Effector memory CD8-positive, alpha-beta T cell (primary cell): ENCODE data around the gene FBXO28.

Experiments used
- ATAC-seq: fragments of 150-1000 bp; cut with Tn5 transposase; replicated peaks from 2 replicates; pipeline ENCODE4 v1.10.0; 2021; ENCODE audit warnings: mild to moderate bottlenecking, moderate library complexity
- DNase-seq, 3 experiments: peaks; one replicate each; pipeline ENCODE4 v3.0.0; 2021
- H3K27ac Mint-ChIP-seq, 2 donors: one replicate each; pipeline ENCODE4 v1.8.0; 2022; ENCODE audit warnings: mild to moderate bottlenecking in 2 of 2, mixed read lengths in 2 of 2, moderate library complexity in 2 of 2
- H3K27me3 Mint-ChIP-seq, 2 donors: one replicate each; pipeline ENCODE4 v1.8.0; 2022; ENCODE audit warnings: mixed read lengths in 2 of 2
- H3K36me3 Mint-ChIP-seq: one replicate; pipeline ENCODE4 v1.8.0; 2022; ENCODE audit warnings: mild to moderate bottlenecking, moderate library complexity, mixed read lengths; ENCODE audit not compliant: insufficient read depth
- H3K4me1 Mint-ChIP-seq, 2 donors: one replicate each; pipeline ENCODE4 v1.8.0; 2022; ENCODE audit warnings: low read depth in 2 of 2, mixed read lengths in 2 of 2
- H3K4me3 Mint-ChIP-seq, 2 donors: one replicate each; pipeline ENCODE4 v1.8.0; 2022; ENCODE audit warnings: mild to moderate bottlenecking in 2 of 2, mixed read lengths in 2 of 2, moderate library complexity in 2 of 2
- H3K9me3 Mint-ChIP-seq, 2 donors: one replicate each; pipeline ENCODE4 v1.8.0; 2022; ENCODE audit warnings: mixed read lengths in 2 of 2

Gene FBXO28

DNA sequence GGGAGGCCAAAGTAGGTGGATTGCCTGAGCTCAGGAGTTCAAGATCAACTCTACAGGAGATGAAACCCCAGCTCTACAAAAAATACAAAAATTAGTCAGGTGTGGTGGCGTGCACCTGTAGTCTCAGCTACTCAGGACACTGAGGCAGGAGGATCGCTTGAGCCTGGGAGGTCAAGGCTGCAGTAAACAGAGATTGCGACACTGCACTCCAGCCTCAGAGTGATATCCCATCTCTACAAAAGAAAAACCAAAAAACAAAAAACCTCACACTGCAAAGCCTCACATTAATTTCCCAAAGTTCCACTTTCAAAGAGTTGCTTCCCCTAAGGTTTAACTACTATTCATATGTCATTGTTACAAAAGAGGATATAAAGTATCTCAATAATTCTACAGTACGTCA lies 29.0 kb upstream of the FBXO28 start:
- H3K36me3 Mint-ChIP-seq = no peaks in the 10 kb centered on the region
- H3K9me3 Mint-ChIP-seq = no peaks in the 10 kb centered on the region
- DNase-seq = no peak
- H3K4me1 Mint-ChIP-seq = no peaks in the 10 kb centered on the region
- H3K4me3 Mint-ChIP-seq = no peak overlapping the region
- no peak for ATAC-seq
- peaks cover 44 to 59% of the 10 kb centered on the region in 2 donors for H3K27me3 Mint-ChIP-seq
- no peak overlapping the region for H3K27ac Mint-ChIP-seq

DNA sequence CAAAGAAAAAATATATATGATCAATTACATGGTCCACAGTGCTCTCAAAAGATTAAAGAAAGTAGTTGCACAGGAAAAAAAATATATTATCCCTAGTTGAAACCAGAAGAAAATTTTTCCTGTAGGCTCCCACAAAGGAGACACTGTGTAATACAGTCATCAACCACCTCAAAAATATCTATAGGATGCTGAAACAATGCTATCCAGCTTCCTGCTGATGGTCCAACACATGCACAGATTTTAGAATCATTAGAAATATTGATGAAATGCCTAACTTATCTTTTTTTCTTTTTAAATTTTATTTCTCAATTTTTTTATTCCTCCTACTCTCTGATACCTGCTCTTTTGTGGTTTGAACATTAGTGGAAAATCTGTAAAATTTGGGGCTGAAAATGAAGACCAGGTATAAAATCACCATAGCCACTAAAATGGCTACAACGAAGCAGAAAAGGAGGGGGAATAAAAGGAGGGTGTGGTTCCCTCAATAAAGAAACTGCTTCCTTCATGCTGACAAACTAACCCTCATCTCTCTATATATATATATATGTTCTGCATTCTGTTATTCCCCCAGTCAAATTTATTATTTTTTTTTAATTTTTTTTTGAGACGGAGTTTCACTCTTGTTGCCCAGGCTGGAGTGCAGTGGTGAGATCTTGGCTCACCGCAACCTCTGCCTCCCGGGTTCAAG lies 28.3 kb upstream of the FBXO28 start:
- no peak overlapping the region for H3K4me3 Mint-ChIP-seq
- no peaks in the 10 kb centered on the region for H3K4me1 Mint-ChIP-seq
- ATAC-seq = no peak
- no peaks in the 10 kb centered on the region for H3K36me3 Mint-ChIP-seq
- H3K27ac Mint-ChIP-seq = no peak overlapping the region
- peaks cover 47 to 59% of the 10 kb centered on the region in 2 donors for H3K27me3 Mint-ChIP-seq
- no peaks in the 10 kb centered on the region for H3K9me3 Mint-ChIP-seq
- no peak for DNase-seq

DNA sequence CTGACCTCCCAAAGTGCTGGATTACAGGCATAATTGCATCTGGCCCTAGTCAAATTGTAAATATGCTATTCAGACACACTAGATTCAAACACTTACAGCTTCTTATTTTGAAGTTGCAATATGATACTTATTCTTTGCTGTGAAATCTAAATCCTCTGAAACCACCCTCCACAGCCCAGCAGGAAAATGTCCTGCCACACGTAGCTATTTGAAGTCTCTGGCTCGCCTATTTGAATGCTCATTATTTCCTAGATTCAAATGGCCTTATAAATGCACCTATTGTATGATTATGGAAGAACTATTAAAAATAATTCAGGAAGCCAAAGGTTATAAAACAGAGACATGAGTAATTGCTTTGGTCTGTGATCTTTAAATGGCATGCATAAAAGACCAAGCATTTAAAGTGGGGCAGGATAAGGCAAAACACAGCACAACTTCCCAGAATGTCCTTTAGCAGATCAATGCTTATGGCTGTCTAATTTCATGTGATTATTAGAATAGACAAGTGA lies 26.6 kb upstream of the FBXO28 start:
- no peaks in the 10 kb centered on the region for H3K36me3 Mint-ChIP-seq
- H3K27ac Mint-ChIP-seq = no peak overlapping the region
- peaks cover 42 to 46% of the 10 kb centered on the region in 2 donors for H3K27me3 Mint-ChIP-seq
- no peaks in the 10 kb centered on the region for H3K9me3 Mint-ChIP-seq
- no peaks in the 10 kb centered on the region for H3K4me1 Mint-ChIP-seq
- no peak overlapping the region for H3K4me3 Mint-ChIP-seq
- ATAC-seq = no peak
- no peak for DNase-seq

GRCh38 chr1:224089583-224089982 lies 24.3 kb upstream of the FBXO28 start:
- Mint-ChIP-seq H3K4me3 (no peak overlapping the region), H3K27me3 (peaks cover 38 to 42% of the 10 kb centered on the region in 2 donors), H3K4me1 (no peaks in the 10 kb centered on the region), H3K27ac (no peak overlapping the region), H3K36me3 (no peaks in the 10 kb centered on the region), H3K9me3 (no peaks in the 10 kb centered on the region)
- no peak for DNase-seq
- no peak for ATAC-seq

DNA sequence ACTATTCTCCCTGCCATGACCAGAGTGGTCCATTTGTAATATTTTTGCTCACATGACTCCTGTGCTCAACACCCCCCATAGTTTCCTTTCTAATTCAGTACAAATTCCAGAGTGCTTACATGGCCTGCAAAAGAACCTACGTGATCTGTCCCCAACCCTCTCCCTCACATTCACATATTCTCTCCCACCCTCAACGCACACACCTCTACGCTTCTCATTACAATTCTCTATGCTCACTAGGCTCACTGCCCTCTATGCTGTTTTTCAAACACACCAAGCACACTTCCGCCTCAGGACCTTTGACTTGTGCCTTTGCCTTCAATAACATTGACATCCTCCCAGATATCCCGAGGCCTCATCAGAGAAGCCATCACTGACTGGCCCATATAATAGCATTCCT lies 23.8 kb upstream of the FBXO28 start:
- H3K4me1 Mint-ChIP-seq = no peaks in the 10 kb centered on the region
- no peak overlapping the region for H3K4me3 Mint-ChIP-seq
- no peaks in the 10 kb centered on the region for H3K36me3 Mint-ChIP-seq
- ATAC-seq (no peak), DNase-seq (no peak)
- no peaks in the 10 kb centered on the region for H3K9me3 Mint-ChIP-seq
- H3K27ac Mint-ChIP-seq = no peak overlapping the region
- H3K27me3 Mint-ChIP-seq = peaks cover 38 to 46% of the 10 kb centered on the region in 2 donors

DNA sequence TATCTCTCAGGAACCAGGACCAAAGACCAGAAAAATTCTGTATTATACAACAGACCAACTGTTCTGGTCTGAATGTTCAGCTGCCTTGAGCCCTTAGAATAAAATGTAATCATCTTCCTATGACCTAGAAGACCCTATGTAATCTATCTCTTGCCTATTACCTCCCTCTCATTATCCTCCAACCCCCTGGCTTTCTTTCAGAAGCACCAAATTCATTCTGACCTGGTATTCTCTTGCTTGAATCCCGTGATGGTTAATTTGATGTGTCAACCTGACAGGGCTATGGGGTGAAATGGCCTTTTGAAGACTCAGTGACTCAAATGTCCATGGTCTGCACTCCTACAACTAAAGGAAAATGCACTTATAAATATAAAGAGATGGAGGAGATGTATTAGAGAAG lies 21.8 kb upstream of the FBXO28 start:
- no peak overlapping the region for H3K27ac Mint-ChIP-seq
- H3K36me3 Mint-ChIP-seq = no peaks in the 10 kb centered on the region
- no peaks in the 10 kb centered on the region for H3K9me3 Mint-ChIP-seq
- ATAC-seq (no peak), DNase-seq (no peak)
- H3K27me3 Mint-ChIP-seq = peaks cover 45 to 55% of the 10 kb centered on the region in 2 donors
- H3K4me3 Mint-ChIP-seq = no peak overlapping the region
- no peaks in the 10 kb centered on the region for H3K4me1 Mint-ChIP-seq

- Mint-ChIP-seq H3K9me3 (no peaks in the 10 kb centered on the region), H3K36me3 (no peaks in the 10 kb centered on the region), H3K27ac (no peak overlapping the region), H3K4me3 (no peak overlapping the region), H3K27me3 (peaks cover 46 to 51% of the 10 kb centered on the region in 2 donors), H3K4me1 (no peaks in the 10 kb centered on the region)
- DNase-seq = no peak
- ATAC-seq = no peak
These were observed 21.3 kb upstream of the FBXO28 start for GRCh38 chr1:224092601-224093000.

DNA sequence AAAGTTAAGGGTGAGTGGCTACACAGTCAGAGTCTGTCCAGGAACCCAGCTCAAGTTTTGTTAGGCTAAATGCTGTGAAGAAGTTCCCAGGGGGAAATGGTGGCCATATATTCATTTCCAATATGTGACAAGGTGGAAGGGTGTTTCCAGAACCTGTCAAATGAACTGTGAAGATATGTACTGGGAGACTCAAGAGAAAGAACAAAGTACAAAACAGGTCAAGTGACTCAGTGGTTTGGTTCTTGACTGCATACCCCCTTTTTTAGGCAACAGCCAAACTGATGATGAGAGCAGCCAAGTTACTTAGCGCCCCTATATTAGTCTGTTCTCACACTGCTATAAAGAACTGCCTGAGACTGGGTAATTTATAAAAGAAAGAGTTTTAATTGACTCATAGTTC lies 18.6 kb upstream of the FBXO28 start:
- no peaks in the 10 kb centered on the region for H3K36me3 Mint-ChIP-seq
- no peaks in the 10 kb centered on the region for H3K9me3 Mint-ChIP-seq
- DNase-seq (no peak), ATAC-seq (no peak)
- no peak overlapping the region for H3K27ac Mint-ChIP-seq
- no peak overlapping the region for H3K4me3 Mint-ChIP-seq
- H3K4me1 Mint-ChIP-seq = no peaks in the 10 kb centered on the region
- peaks cover 38 to 42% of the 10 kb centered on the region in 2 donors for H3K27me3 Mint-ChIP-seq

GRCh38 chr1:224095867-224096266 lies 18.0 kb upstream of the FBXO28 start:
- Mint-ChIP-seq H3K4me3 (no peak overlapping the region), H3K36me3 (no peaks in the 10 kb centered on the region), H3K4me1 (no peaks in the 10 kb centered on the region), H3K27ac (no peak overlapping the region), H3K27me3 (peaks cover 35 to 37% of the 10 kb centered on the region in 2 donors), H3K9me3 (no peaks in the 10 kb centered on the region)
- DNase-seq (no peak), ATAC-seq (no peak)

- Mint-ChIP-seq H3K36me3 (no peaks in the 10 kb centered on the region), H3K9me3 (no peaks in the 10 kb centered on the region), H3K27ac (no peak overlapping the region), H3K27me3 (peaks cover 32 to 35% of the 10 kb centered on the region in 2 donors), H3K4me3 (no peak overlapping the region), H3K4me1 (no peaks in the 10 kb centered on the region)
- ATAC-seq (no peak), DNase-seq (no peak)
These were observed 17.1 kb upstream of the FBXO28 start for GRCh38 chr1:224096773-224097172.

DNA sequence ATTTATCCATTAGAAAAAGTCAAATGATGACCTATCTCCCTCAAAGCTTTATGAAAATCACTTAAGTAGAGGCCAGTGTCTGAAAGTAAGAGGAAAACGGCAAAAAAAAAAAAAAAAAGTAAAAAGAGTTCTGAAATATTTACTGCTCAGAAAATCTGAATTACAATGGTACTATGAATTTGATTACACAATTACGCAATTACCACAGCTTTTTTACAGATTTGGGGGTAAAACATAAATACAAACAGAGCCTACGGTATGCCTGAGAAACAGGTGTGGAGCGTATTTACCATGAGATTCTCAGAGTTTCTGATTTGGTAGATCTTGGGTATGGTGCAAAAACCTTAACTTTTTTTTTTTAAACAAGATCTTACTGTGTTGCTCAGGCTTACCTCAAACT lies 15.9 kb upstream of the FBXO28 start:
- H3K9me3 Mint-ChIP-seq = no peaks in the 10 kb centered on the region
- H3K27ac Mint-ChIP-seq = no peak overlapping the region
- peaks cover 35 to 37% of the 10 kb centered on the region in 2 donors for H3K27me3 Mint-ChIP-seq
- no peak overlapping the region for H3K4me3 Mint-ChIP-seq
- no peak for DNase-seq
- no peaks in the 10 kb centered on the region for H3K4me1 Mint-ChIP-seq
- no peaks in the 10 kb centered on the region for H3K36me3 Mint-ChIP-seq
- no peak for ATAC-seq

DNA sequence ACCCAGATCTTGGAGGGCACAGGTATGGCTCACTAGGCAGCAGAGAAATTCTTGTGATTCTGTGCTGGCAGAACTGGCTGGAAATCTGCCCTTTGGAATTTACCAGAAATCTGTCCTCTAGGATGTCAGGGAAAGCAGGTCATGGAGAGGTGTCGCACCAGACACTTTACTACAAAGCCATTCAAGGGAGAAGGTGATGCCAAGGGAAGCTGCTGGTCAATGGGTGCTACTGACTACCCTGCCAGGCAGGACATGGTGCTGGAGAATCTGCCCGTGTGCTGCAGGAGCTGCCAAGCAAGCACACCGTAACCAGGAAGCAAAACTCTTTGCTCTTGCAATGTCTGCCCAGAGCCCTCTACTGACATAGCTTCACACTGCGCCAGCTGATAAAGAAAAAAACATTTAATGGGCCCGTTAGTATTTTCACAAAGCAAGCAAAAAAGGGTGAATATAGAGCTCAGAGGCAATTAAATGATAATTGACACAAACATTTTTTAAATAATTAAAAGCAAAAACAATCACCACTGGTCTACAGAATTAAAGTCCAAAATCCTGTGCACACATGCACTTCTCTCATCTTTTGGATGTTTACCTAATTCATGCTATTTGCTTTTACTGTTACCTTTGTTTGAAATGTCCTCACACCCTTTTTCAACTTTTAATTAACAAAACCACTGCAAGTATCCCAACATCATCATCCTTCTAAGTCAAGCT lies 7.2 kb upstream of the FBXO28 start:
- H3K4me1 Mint-ChIP-seq = no peaks in the 10 kb centered on the region
- H3K4me3 Mint-ChIP-seq = no peak overlapping the region
- peaks cover 20 to 27% of the 10 kb centered on the region in 2 donors for H3K27me3 Mint-ChIP-seq
- no peaks in the 10 kb centered on the region for H3K9me3 Mint-ChIP-seq
- H3K36me3 Mint-ChIP-seq = no peaks in the 10 kb centered on the region
- peak; percentile 63 for ATAC-seq
- no peak for DNase-seq
- H3K27ac Mint-ChIP-seq = no peak overlapping the region

GRCh38 chr1:224107282-224107625 lies 6.7 kb upstream of the FBXO28 start:
- ATAC-seq = no peak
- H3K36me3 Mint-ChIP-seq = no peaks in the 10 kb centered on the region
- no peaks in the 10 kb centered on the region for H3K9me3 Mint-ChIP-seq
- H3K27ac Mint-ChIP-seq = no peak overlapping the region
- no peak for DNase-seq
- no peaks in the 10 kb centered on the region for H3K4me1 Mint-ChIP-seq
- no peak overlapping the region for H3K4me3 Mint-ChIP-seq
- peaks cover 20 to 27% of the 10 kb centered on the region in 2 donors for H3K27me3 Mint-ChIP-seq

DNA sequence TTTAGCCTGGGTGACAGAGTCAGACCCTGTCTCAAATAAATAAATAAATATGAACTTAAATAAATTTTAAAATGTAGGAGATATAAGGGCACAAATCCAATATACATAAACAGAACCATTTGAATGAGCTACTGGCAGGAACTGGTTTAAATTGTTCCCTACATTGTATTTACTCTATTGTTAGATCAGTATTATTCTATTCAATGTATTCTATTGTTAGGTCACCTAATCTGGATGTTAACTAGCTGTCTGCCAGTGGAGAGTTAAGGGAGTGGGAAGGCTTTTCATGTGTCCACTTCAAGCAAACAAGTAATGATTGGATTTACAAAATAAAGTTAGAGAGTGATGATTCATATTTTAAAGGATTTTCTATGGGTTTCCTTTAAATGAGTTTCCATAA lies 4.9 kb upstream of the FBXO28 start:
- H3K4me1 Mint-ChIP-seq = peaks cover 6 to 8% of the 10 kb centered on the region in 2 donors
- no peak overlapping the region for H3K27ac Mint-ChIP-seq
- peaks cover 4% of the 10 kb centered on the region for H3K36me3 Mint-ChIP-seq
- H3K9me3 Mint-ChIP-seq = no peaks in the 10 kb centered on the region
- ATAC-seq (no peak), DNase-seq (no peak)
- H3K27me3 Mint-ChIP-seq = peaks cover 14 to 20% of the 10 kb centered on the region in 2 donors
- H3K4me3 Mint-ChIP-seq = no peak overlapping the region
